ENCODE data around the gene CAT. TPM values are rescaled to one million over a fixed set of nuclear protein-coding genes. Genes with fewer than 3 reads are reported as not detected.
"Not testable (repeated sequence)": the region's sequence is repeated elsewhere in the genome, so short reads cannot be mapped to it uniquely, and the experiment has no call there.

The CAT gene
- total and polyA plus RNA-seq, 10 donors, result 55.2 to 149 (median 110) TPM

GRCh38 chr11:34419158-34419557 is 19.6 kb upstream of the CAT start:
- TF ChIP-seq POLR2A (IDR thresholded peaks at IDR 0.05) (no peak), CTCF (IDR thresholded peaks at IDR 0.05 in 8 of 11, conservative IDR thresholded peaks at IDR 0.05 in 3 of 11) (no peak), POLR2AphosphoS5 (IDR thresholded peaks at IDR 0.05) (no peak)
- Histone ChIP-seq H3K27ac (no peak overlapping the region), H3K4me3 (no peak overlapping the region), H3K36me3 (no peaks in the 10 kb centered on the region), H3K27me3 (replicated peaks in 1 of 7) (peaks cover 0 to 4% (median 0%) of the 10 kb centered on the region in 7 donors), H3K9me3 (peaks cover 0 to 6% (median 2%) of the 10 kb centered on the region in 8 donors), H3K4me1 (peaks cover 0 to 37% (median 6%) of the 10 kb centered on the region in 6 donors)
- no peak for DNase-seq
- WGBS, 5 donors, result 86 to 94% (median 89%) methylated on average over 2 of the region's 2 CpGs
- intact Hi-C loops (cut with DNase I; ENCODE audit: low total_unique reads), result no loop called here

DNA sequence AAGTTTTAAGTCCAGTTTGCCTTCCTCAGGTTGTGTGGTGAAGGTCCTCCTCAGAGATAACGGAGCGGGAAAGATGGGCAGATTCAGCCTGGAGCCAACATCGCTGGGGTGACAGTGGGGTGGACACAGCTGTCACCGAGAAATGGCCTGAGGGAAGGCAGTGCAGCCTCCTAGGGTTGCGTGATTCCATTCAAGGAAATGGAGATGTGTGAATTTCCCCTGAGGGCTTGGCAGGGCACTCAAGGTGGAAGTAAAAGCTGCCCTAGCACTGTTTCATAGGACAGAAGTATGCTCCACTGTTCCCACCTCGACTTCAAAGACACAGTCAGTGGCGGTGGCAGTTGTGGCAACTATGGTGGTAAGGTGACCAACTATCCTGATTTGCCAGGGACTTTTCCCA is 15.4 kb upstream of the CAT start:
- intact Hi-C loops (cut with DNase I; ENCODE audit: low total_unique reads), result no loop called here
- WGBS, 5 donors, result 70 to 92% (median 77%) methylated on average over 7 of the region's 7 CpGs
- TF ChIP-seq POLR2A (IDR thresholded peaks at IDR 0.05) (no peak), POLR2AphosphoS5 (IDR thresholded peaks at IDR 0.05) (no peak), CTCF (IDR thresholded peaks at IDR 0.05 in 8 of 11, conservative IDR thresholded peaks at IDR 0.05 in 3 of 11) (no peak)

DNA sequence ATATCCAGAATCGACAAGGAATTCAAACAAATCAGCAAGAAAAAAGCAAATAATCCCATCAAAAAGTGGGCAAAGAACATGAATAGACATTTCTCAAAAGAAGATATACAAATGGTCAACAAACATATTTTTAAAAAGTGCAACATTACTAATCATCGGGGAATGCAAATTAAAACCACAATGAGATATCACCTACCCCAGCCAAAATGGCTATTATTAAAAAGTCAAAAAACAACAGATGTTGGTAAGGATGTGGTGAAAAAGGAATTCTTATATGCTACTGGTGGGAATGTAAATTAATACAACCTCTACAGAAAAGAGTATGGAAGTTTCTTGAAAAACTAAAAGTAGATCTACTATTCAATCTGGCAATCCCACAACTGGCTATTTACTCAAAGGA is 13.9 kb upstream of the CAT start:
- DNase-seq; H3K4me3 ChIP-seq; H3K36me3 ChIP-seq; H3K9me3 ChIP-seq; intact Hi-C loops (cut with DNase I; ENCODE audit: low total_unique reads); H3K27me3 ChIP-seq (replicated peaks in 1 of 7): not testable (repeated sequence)
- Histone ChIP-seq H3K4me1 (peaks cover 0 to 35% (median 11%) of the 10 kb centered on the region in 6 donors), H3K27ac (peak overlapping the region in 1 of 8 donors; percentile 85)
- 52 to 93% (median 87%) methylated on average over 2 of the region's 2 CpGs for WGBS, 5 donors

More for the DNA sequence above, 15.4 kb upstream of the CAT start:
- peaks cover 0 to 39% (median 11%) of the 10 kb centered on the region in 6 donors for H3K4me1 ChIP-seq
- H3K9me3 ChIP-seq, result no peaks in the 10 kb centered on the region
- H3K36me3 ChIP-seq, result no peaks in the 10 kb centered on the region
- DNase-seq, result no peak
- no peak overlapping the region for H3K4me3 ChIP-seq
- H3K27me3 ChIP-seq (replicated peaks in 1 of 7), result peaks cover 0 to 4% (median 0%) of the 10 kb centered on the region in 7 donors
- peak overlapping the region in 2 of 8 donors; percentile 50 to 72 for H3K27ac ChIP-seq

GRCh38 chr11:34425360-34425759 is 13.4 kb upstream of the CAT start:
- 33 to 75% (median 67%) methylated on average over 1 of the region's 1 CpG for WGBS, 5 donors
- H3K27ac ChIP-seq, result peak overlapping the region in 4 of 8 donors; percentile 64 to 85 (median 79)

More at GRCh38 chr11:34425360-34425759, 13.4 kb upstream of the CAT start:
- H3K4me3 ChIP-seq, result no peak overlapping the region
- intact Hi-C loops (cut with DNase I; ENCODE audit: low total_unique reads), result no loop called here
- H3K36me3 ChIP-seq, result no peaks in the 10 kb centered on the region
- peaks cover 0 to 4% (median 0%) of the 10 kb centered on the region in 7 donors for H3K27me3 ChIP-seq (replicated peaks in 1 of 7)
- no peak for TF ChIP-seq CTCF (IDR thresholded peaks at IDR 0.05 in 8 of 11, conservative IDR thresholded peaks at IDR 0.05 in 3 of 11)
- no peak for TF ChIP-seq POLR2AphosphoS5 (IDR thresholded peaks at IDR 0.05)
- no peak for TF ChIP-seq POLR2A (IDR thresholded peaks at IDR 0.05)
- DNase-seq, result no peak
- peaks cover 0 to 37% (median 11%) of the 10 kb centered on the region in 6 donors for H3K4me1 ChIP-seq
- no peaks in the 10 kb centered on the region for H3K9me3 ChIP-seq
